ENCODE data around the gene ISCA1.

- no peak for TF ChIP-seq EZH2 (IDR thresholded peaks at IDR 0.05; ENCODE audit: borderline replicate concordance, insufficient read depth, low read length, poor library complexity, severe bottlenecking)
- no peak for TF ChIP-seq CTCF (IDR thresholded peaks at IDR 0.05; ENCODE audit: poor library complexity, severe bottlenecking)
Observed at GRCh38 chr9:86219606-86220005, 62.7 kb downstream of the ISCA1 start.

Measured in neural cell (in vitro differentiated cells).